ENCODE results near the gene ZBTB7A.
A peak's percentile ranks its signal among the peaks of the same experiment; 100 is the strongest.

Gene ZBTB7A

GRCh38 chr19:4052114-4052992 is 14.3 kb downstream of the ZBTB7A start:
- no peak for TF ChIP-seq EGR1 (IDR thresholded peaks at IDR 0.05)
- TF ChIP-seq YY1 (IDR thresholded peaks at IDR 0.05; ENCODE audit: low read depth), result no peak
- TF ChIP-seq RAD21 (IDR thresholded peaks at IDR 0.05; ENCODE audit: low read depth), result no peak
- TF ChIP-seq TCF12 (IDR thresholded peaks at IDR 0.05; ENCODE audit: low read depth), result no peak
- TF ChIP-seq TEAD4 (IDR thresholded peaks at IDR 0.05), result no peak
- TF ChIP-seq ZBTB7A (IDR thresholded peaks at IDR 0.05; ENCODE audit: low read depth), result no peak
- no peak for TF ChIP-seq MAX (IDR thresholded peaks at IDR 0.05)

- TF ChIP-seq EP300 (IDR thresholded peaks at IDR 0.05; ENCODE audit: borderline replicate concordance) (no peak), USF1 (IDR thresholded peaks at IDR 0.05) (no peak), RAD21 (IDR thresholded peaks at IDR 0.05; ENCODE audit: low read depth) (no peak), CEBPB (IDR thresholded peaks at IDR 0.05) (no peak), TAF1 (IDR thresholded peaks at IDR 0.05; ENCODE audit: low read depth) (no peak), NFIC (IDR thresholded peaks at IDR 0.05) (no peak), TEAD4 (IDR thresholded peaks at IDR 0.05) (no peak), CREB1 (IDR thresholded peaks at IDR 0.05; ENCODE audit: low read depth) (no peak), MAX (IDR thresholded peaks at IDR 0.05) (no peak), FOXM1 (IDR thresholded peaks at IDR 0.05; ENCODE audit: borderline replicate concordance, low read depth) (no peak), EGR1 (IDR thresholded peaks at IDR 0.05) (no peak), ZBTB7A (IDR thresholded peaks at IDR 0.05; ENCODE audit: low read depth) (no peak), YY1 (IDR thresholded peaks at IDR 0.05; ENCODE audit: low read depth) (no peak), TCF12 (IDR thresholded peaks at IDR 0.05; ENCODE audit: low read depth) (no peak)
- TF ChIP-seq, protein P1, sequence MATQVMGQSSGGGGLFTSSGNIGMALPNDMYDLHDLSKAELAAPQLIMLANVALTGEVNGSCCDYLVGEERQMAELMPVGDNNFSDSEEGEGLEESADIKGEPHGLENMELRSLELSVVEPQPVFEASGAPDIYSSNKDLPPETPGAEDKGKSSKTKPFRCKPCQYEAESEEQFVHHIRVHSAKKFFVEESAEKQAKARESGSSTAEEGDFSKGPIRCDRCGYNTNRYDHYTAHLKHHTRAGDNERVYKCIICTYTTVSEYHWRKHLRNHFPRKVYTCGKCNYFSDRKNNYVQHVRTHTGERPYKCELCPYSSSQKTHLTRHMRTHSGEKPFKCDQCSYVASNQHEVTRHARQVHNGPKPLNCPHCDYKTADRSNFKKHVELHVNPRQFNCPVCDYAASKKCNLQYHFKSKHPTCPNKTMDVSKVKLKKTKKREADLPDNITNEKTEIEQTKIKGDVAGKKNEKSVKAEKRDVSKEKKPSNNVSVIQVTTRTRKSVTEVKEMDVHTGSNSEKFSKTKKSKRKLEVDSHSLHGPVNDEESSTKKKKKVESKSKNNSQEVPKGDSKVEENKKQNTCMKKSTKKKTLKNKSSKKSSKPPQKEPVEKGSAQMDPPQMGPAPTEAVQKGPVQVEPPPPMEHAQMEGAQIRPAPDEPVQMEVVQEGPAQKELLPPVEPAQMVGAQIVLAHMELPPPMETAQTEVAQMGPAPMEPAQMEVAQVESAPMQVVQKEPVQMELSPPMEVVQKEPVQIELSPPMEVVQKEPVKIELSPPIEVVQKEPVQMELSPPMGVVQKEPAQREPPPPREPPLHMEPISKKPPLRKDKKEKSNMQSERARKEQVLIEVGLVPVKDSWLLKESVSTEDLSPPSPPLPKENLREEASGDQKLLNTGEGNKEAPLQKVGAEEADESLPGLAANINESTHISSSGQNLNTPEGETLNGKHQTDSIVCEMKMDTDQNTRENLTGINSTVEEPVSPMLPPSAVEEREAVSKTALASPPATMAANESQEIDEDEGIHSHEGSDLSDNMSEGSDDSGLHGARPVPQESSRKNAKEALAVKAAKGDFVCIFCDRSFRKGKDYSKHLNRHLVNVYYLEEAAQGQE (IDR thresholded peaks at IDR 0.05; ENCODE audit: low read depth), result no peak
These were observed 15.3 kb downstream of the ZBTB7A start for GRCh38 chr19:4051175-4052101.

DNA sequence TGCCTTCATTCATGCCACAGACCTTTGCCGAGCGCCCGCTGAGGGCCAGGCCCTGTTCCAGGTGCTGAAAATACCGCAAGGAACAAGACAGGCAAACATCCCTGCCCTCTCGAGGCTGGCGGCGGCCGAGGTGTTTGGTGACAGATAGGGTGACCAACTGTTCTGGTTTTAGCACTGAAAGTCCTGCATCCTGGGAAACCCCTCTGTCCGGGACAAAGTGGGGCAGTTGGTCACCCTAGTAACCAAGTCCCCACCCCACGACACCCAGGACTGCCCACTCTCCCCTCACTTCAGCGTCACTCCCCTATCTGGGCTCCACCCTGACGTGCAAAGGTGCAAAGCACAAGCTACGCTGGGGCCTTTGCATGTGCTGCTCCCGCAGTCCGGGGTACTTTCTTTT is 17.3 kb downstream of the ZBTB7A start:
- TF ChIP-seq, protein P1 (IDR thresholded peaks at IDR 0.05; ENCODE audit: low read depth), result peak; percentile 70
- no peak for TF ChIP-seq ZBTB7A (IDR thresholded peaks at IDR 0.05; ENCODE audit: low read depth)

DNA sequence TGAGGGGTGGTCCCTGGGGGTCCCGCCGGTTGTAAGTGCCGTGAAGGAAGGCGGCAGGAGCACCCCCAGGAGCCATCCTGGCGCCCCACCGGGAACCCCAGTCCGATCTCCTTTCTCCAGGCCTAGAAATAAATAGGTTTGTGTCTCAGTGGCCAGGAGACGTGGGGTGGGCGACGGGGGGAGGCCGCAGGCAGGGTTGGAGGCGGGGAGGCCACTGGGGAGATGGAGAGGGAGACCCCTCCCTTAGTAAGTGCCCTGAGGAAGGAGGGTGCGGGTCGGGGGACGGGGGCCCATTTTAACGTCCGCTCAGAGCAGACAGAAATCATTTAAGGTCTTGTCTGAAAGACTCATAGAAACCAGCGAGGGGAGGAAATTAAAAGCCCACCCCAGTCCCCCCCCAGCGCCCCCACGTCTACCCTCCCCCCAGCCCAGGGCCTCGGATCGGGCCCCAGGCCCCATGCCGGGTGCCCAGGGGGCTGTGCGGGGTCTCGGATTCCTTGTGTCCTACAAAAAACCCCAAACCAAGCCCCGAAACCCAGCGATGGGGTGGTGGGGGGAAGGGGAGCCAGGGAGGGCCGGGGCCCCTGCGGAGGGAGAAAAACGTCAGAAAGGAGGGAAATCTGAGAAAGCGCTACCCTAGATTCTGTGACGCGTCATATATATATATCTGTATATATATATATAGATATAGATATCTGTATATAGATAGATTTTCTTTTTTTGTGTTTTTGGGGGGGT is 19.6 kb downstream of the ZBTB7A start:
- TF ChIP-seq ZBTB7A (IDR thresholded peaks at IDR 0.05; ENCODE audit: low read depth) (0 out of 2 replicates have a peak, but pooled peaks have one; percentile 11), YY1 (IDR thresholded peaks at IDR 0.05; ENCODE audit: low read depth) (no peak)

- TF ChIP-seq TEAD4 (IDR thresholded peaks at IDR 0.05) (no peak), TCF12 (IDR thresholded peaks at IDR 0.05; ENCODE audit: low read depth) (no peak), EGR1 (IDR thresholded peaks at IDR 0.05) (no peak), NFIC (IDR thresholded peaks at IDR 0.05) (no peak), CEBPB (IDR thresholded peaks at IDR 0.05) (no peak), TAF1 (IDR thresholded peaks at IDR 0.05; ENCODE audit: low read depth) (no peak), ZBTB7A (IDR thresholded peaks at IDR 0.05; ENCODE audit: low read depth) (no peak), MAX (IDR thresholded peaks at IDR 0.05) (no peak), EP300 (IDR thresholded peaks at IDR 0.05; ENCODE audit: borderline replicate concordance) (no peak), FOXM1 (IDR thresholded peaks at IDR 0.05; ENCODE audit: borderline replicate concordance, low read depth) (no peak), YY1 (IDR thresholded peaks at IDR 0.05; ENCODE audit: low read depth) (no peak), RAD21 (IDR thresholded peaks at IDR 0.05; ENCODE audit: low read depth) (no peak)
- TF ChIP-seq, protein P1 (IDR thresholded peaks at IDR 0.05; ENCODE audit: low read depth), result no peak
These were observed 20.4 kb downstream of the ZBTB7A start for GRCh38 chr19:4046362-4046691.
